GM12801 (cell line): ENCODE results near the gene SLX4IP.

Experiments
- TF ChIP-seq, protein P1 (sequence below): IDR thresholded peaks from one replicate; pipeline ENCODE4 v1.5.1; 2011; ENCODE audit warnings: control low read depth; ENCODE audit not compliant: insufficient read length; ENCODE audit errors: extremely low read depth

The SLX4IP gene

DNA sequence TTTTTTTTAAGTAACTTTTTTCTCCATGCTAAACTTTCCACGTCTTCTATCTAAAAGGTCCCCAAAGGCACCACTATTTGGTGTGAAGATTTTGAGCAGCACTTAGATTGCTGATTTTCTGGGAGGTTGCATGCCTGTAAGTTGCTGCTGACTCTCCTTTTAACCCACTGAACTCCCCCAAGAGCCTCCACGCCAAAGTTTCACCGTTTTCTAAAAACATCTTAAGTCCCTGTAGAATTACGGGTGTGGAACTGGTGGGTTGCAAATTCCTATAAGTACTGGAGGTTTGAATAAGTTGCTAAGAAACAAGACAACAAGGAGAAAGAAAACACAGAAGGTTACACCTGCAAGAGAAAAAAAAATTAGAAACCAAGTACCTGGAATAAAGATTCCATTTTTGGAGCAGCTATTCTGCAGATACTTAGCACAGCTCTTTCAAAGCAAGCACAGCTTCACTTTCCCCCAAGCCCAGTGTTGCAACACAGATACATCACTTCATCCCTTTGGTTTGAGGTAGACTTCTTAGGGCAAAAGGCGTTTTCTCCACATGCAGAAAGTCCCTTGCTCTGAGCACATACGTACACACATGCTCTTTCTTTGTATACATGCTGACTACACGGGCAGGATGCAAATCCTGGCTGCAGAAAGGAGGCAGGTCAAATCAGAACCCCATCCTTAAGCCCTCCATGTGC, 233.7 kb downstream of the SLX4IP start:
- TF ChIP-seq, protein P1, sequence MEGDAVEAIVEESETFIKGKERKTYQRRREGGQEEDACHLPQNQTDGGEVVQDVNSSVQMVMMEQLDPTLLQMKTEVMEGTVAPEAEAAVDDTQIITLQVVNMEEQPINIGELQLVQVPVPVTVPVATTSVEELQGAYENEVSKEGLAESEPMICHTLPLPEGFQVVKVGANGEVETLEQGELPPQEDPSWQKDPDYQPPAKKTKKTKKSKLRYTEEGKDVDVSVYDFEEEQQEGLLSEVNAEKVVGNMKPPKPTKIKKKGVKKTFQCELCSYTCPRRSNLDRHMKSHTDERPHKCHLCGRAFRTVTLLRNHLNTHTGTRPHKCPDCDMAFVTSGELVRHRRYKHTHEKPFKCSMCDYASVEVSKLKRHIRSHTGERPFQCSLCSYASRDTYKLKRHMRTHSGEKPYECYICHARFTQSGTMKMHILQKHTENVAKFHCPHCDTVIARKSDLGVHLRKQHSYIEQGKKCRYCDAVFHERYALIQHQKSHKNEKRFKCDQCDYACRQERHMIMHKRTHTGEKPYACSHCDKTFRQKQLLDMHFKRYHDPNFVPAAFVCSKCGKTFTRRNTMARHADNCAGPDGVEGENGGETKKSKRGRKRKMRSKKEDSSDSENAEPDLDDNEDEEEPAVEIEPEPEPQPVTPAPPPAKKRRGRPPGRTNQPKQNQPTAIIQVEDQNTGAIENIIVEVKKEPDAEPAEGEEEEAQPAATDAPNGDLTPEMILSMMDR = no peak

DNA sequence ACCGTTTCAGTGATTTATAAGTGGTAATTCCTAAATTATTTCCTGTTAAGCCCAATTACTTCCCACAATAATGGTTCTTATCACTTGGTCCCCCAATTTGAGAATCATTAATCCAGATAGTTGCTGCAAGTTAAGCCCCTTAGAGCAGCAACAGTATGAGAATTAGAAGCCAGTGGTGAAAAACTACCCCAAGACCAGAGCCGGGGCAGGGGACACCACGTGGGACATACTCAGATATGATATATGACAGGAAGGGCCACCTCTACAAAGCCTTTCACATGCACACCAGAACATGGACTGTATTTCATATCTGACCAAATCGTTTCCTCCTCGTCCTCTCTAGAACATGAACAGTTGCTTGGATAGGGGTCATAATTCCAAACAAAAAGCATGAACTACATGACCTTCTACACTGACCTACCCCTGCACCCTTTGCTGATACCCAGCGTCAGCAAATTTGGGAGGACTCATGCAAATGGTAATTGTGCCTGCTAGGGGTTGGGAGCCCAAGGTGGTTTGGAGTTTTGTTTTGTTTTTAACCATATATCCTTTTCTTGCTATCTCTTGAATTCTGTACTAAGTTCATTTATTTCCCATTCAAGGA, 234.8 kb downstream of the SLX4IP start:
- TF ChIP-seq, protein P1 = no peak

DNA sequence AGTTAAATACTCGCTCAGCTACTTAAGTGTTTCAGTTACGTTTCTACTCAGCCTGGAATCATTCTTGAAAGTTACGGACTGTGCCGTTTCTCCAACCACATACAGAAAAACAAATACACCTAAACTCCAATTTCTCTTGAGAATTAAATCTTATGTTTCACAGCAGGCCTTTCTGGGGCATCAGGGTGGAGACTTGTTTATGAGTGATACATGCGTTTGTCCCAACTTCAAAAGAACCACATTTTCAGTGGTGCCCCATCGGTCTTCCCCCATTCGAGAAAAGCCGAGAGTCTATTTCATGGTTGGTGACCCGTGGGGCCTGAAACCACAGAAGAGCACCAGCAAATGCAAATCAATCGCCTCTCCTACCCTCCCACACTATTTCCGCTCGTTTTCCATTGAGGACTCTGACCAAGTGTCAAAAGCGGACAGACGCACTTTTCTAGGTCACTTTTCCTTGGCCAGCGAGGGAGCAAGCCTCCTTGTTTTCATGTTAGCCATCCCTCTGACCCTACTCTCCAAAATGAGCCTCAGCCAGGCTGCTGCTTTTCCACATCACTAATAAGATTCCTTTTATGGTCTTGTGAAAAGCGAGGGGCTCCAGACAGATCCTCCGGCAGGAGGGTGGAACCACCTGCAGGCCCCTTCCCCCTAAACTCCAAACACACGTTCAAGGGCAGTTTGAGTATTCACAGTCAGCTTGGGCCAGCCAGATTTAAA, 235.6 kb downstream of the SLX4IP start:
- TF ChIP-seq, protein P1 = no peak

DNA sequence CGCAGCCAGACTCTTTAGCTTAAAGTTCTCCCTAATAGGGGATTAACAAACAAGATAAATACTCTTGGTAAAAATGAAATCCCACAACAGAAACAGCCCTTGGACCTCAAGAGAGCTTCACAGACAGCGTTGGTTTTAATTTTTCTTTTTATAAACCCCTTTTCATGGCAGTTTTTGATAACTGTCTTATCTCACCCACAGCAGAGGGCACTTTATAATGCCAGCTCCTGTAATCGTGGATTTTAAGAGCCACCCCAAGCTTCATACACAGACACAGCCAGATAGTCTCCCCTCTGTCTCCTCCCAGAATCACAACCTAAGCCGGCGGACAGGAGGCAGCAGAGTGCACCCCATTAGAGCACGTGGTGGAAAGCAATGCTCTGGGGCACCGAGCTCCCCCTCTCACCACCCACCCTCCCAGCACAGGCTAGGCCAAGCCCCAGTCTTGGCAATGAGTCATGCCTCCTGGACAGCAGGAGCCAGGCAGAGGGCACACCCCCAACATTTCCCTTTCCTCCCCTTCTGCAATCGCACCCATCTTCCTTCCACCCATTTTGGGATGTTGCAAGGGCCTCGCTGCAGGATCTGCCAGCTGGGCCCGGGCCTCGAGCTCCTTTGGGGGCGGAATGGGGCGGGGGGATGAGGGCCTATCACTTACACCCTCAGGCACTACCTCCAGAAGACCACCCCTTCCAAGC, 236.3 kb downstream of the SLX4IP start:
- TF ChIP-seq, protein P1 = no peak

DNA sequence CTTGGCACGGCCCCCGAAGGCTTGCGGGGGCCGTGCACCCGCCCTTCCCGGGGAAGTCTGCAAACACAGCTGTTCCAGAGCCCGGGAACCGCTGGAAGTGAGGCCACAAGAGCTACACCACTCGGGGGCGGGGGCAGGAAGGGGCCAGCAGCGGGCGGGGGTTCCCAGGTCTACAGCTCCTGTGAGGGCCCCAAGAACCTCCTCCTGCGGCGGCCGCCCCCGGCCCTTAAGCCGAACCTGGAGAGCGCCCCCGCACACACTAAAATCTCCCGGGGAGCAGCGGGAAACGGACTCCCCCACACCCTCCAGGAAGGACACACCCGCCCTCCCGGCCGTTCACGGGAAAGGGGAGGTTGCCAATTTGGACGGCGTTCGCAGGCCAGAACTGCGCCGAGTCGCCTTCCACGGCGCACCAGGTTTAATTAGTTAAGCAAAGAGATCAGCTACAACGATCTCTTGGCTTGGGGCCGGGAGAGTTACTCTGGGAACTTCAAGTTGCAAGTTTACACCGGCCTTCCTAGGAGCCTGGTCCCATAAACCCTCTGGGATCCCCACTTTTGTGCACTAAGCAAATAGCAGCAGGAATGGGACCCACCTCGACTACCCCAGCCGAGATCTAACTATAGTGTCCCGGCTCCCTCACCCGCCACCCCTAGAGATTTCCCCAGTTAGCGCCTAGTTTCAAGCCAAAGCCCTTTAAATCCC, 237.0 kb downstream of the SLX4IP start:
- TF ChIP-seq, protein P1 = no peak

DNA sequence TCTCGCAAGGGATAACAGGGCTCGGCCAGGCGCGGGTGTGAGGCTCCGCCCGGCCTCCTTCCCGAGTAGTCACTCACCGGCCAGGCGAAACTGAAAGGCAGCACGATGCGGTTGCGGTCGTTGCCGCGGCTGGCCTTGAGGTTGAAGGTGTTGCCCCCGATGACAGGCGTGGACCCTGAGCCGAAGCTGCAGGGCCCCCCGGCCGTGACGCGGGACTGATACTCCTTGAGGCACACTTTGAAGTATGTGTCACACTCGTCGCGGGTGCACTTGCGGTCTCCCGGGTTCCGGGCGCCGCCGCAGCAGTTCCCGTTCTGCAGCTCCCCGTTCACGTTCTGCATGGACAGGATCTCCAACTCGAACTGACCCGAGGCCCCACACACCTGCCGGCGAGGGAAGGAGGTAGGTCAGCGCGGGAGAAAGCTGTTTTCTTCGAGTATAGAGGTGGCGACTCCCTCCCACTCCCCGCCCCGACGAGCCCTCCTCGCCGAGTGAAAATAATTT, 237.6 kb downstream of the SLX4IP start:
- TF ChIP-seq, protein P1 = no peak
